Endothelial cell of umbilical vein (primary cell): ENCODE data around the gene RCOR1. TPM values are rescaled to one million over a fixed set of nuclear protein-coding genes. Genes with fewer than 3 reads are reported as not detected.

Experiments
- BruUV-seq: library from RNA; stranded (reverse); fragments of 400-500 nt; replicated peaks from 2 replicates; lab custom pipeline; 2021; lab: Mats Ljungman, UMichigan
- CTCF ChIA-PET: fragments of 300-600, 350-600 bp; sonication (Branson Sonifier 250); formaldehyde crosslinking; loops from one replicate; lab custom pipeline; 2021; ENCODE audit warnings: antibody characterized with exemption, inconsistent platforms; lab: Charles Lee
- POLR2A ChIA-PET: fragments of 300-600, 350-600 bp; sonication (Branson Sonifier 250); formaldehyde crosslinking; loops from one replicate; lab custom pipeline; 2021; ENCODE audit warnings: antibody characterized with exemption, inconsistent platforms; lab: Charles Lee
- DNase-seq: peaks from one replicate; pipeline ENCODE4 v3.0.0-alpha.2; 2011; ENCODE audit warnings: low read depth, low spot score
- FAIRE-seq: peaks from 2 replicates; lab custom pipeline; 2011; peaks lifted over from hg19 to GRCh38; lab: Jason Lieb, UNC
- H2AFZ ChIP-seq: 2 replicates; pipeline ENCODE4 v1.6.0; 2012; ENCODE audit warnings: low read depth, low read length, control low read depth, inconsistent platforms
- H3K27ac ChIP-seq: 2 replicates; pipeline ENCODE4 v1.5.1; 2011; ENCODE audit warnings: low read depth, mild to moderate bottlenecking, control low read depth, low read length, moderate library complexity; ENCODE audit not compliant: insufficient read depth
- H3K27me3 ChIP-seq, 2 experiments: 2 replicates each; pipeline versions ENCODE4 v1.6.0 to v1.6.1; 2011; ENCODE audit warnings: low read length in 2 of 2, mixed read lengths in 1 of 2; ENCODE audit not compliant: control insufficient read depth in 2 of 2, insufficient read depth in 2 of 2
- H3K36me3 ChIP-seq, 2 experiments: 2 replicates in 1 of 2; 3 replicates in 1 of 2; pipeline ENCODE4 v1.5.1; 2011; ENCODE audit warnings: low read length in 2 of 2, mild to moderate bottlenecking in 1 of 2, moderate library complexity in 1 of 2; ENCODE audit not compliant: control insufficient read depth in 2 of 2, insufficient read depth in 2 of 2; ENCODE audit errors: extremely low read depth in 1 of 2
- H3K4me1 ChIP-seq: 3 replicates; pipeline ENCODE4 v1.5.1; 2011; ENCODE audit warnings: mild to moderate bottlenecking, low read length; ENCODE audit not compliant: control insufficient read depth, insufficient read depth; ENCODE audit errors: extremely low read depth
- H3K4me2 ChIP-seq: 2 replicates; pipeline ENCODE4 v1.6.1; 2011; ENCODE audit warnings: low read length, control low read depth, mixed read lengths; ENCODE audit not compliant: insufficient read depth
- H3K4me3 ChIP-seq, 3 experiments: fragments of 200-600 bp in 1 of 3; sonication (generic), shearing (Covaris generic) in 1 of 3; replicated peaks in 1 of 3; 2 replicates each; pipeline ENCODE4 v1.5.1; 2011 to 2016; ENCODE audit warnings: control low read depth in 3 of 3, low read length in 3 of 3, mild to moderate bottlenecking in 2 of 3, inconsistent platforms in 1 of 3, low read depth in 1 of 3, moderate library complexity in 1 of 3; ENCODE audit not compliant: insufficient read depth in 1 of 3
- H3K79me2 ChIP-seq: 2 replicates; pipeline ENCODE4 v1.6.0; 2012; ENCODE audit warnings: low read length, inconsistent platforms; ENCODE audit not compliant: control insufficient read depth, insufficient read depth
- H3K9ac ChIP-seq: replicated peaks from 2 replicates; pipeline ENCODE3; 2011; ENCODE audit warnings: low read length, control low read depth; ENCODE audit not compliant: insufficient read depth; ENCODE audit errors: extremely low read depth
- H3K9me1 ChIP-seq: replicated peaks from 3 replicates; pipeline ENCODE4 v1.6.0; 2011; ENCODE audit warnings: mild to moderate bottlenecking, low read length; ENCODE audit not compliant: control insufficient read depth, insufficient read depth; ENCODE audit errors: extremely low read depth
- H3K9me3 ChIP-seq: replicated peaks from 2 replicates; pipeline ENCODE4 v1.5.1; 2012; ENCODE audit warnings: low read length, inconsistent platforms; ENCODE audit not compliant: control insufficient read depth, insufficient read depth
- H4K20me1 ChIP-seq: replicated peaks from 2 replicates; pipeline ENCODE3; 2011; ENCODE audit warnings: mild to moderate bottlenecking, low read length; ENCODE audit not compliant: control insufficient read depth, insufficient read depth; ENCODE audit errors: extremely low read depth
- CTCF ChIP-seq, 2 donors: IDR thresholded peaks; 1 replicate in 1 of 2; 2 replicates in 1 of 2; pipeline ENCODE4 v1.5.1; 2011; ENCODE audit warnings: low read length in 2 of 2, mild to moderate bottlenecking in 2 of 2, moderate library complexity in 2 of 2, control low read depth in 1 of 2, inconsistent platforms in 1 of 2, low read depth in 1 of 2; ENCODE audit not compliant: insufficient read depth in 1 of 2; ENCODE audit errors: extremely low read depth in 1 of 2
- EZH2 ChIP-seq: IDR thresholded peaks from 2 replicates; pipeline ENCODE4 v1.6.1; 2012; ENCODE audit warnings: borderline replicate concordance, low read depth, mild to moderate bottlenecking, moderate library complexity, low read length, inconsistent platforms; ENCODE audit not compliant: severe bottlenecking
- FOS ChIP-seq: IDR thresholded peaks from 2 replicates; pipeline ENCODE4 v1.6.1; 2011; ENCODE audit warnings: mild to moderate bottlenecking, low read length, moderate library complexity, borderline replicate concordance; ENCODE audit not compliant: insufficient read depth
- GATA2 ChIP-seq: IDR thresholded peaks from 2 replicates; pipeline ENCODE4 v1.7.0; 2011; ENCODE audit warnings: low read depth, mild to moderate bottlenecking, moderate library complexity, mixed read lengths, low read length; ENCODE audit not compliant: insufficient read length, insufficient read depth
- JUN ChIP-seq: IDR thresholded peaks from 2 replicates; pipeline ENCODE4 v1.6.1; 2011; ENCODE audit warnings: borderline replicate concordance, low read depth; ENCODE audit not compliant: insufficient read length, insufficient read depth
- MAX ChIP-seq: IDR thresholded peaks from 2 replicates; pipeline ENCODE4 v1.6.1; 2011; ENCODE audit not compliant: insufficient read depth, insufficient read length
- MYC ChIP-seq: IDR thresholded peaks from one replicate; pipeline ENCODE4 v1.6.1; 2011; ENCODE audit warnings: mild to moderate bottlenecking, low read depth, low read length
- POLR2A ChIP-seq: IDR thresholded peaks from 2 replicates; pipeline ENCODE4 v1.6.1; 2012; ENCODE audit warnings: low read depth, mild to moderate bottlenecking, control low read depth, low read length
- POLR2AphosphoS5 ChIP-seq: IDR thresholded peaks from 2 replicates; pipeline ENCODE4 v1.6.1; 2012; ENCODE audit warnings: low read depth, mild to moderate bottlenecking, control low read depth, low read length, moderate library complexity; ENCODE audit not compliant: insufficient read depth
- dilution Hi-C: fragments of 300-500 bp; cut with MboI; formaldehyde crosslinking; loops from one replicate; pipeline ENCODE4 v1.15.0; 2019; ENCODE audit warnings: low sequenced_read_pairs; ENCODE audit not compliant: extremely low pct_ligation_motif_present
- intact Hi-C: fragments of 100-400 bp; cut with micrococcal nuclease; formaldehyde crosslinking; loops from one replicate; pipeline ENCODE4 v1.10.0; 2022
- polyA plus RNA-seq, 4 experiments: library from polyadenylated mRNA; depleted of rRNA in 3 of 4; stranded (reverse) in 3 of 4; unstranded in 1 of 4; fragments of >200 nt; gene quantifications; 2 replicates each; pipeline versions ENCODE4 v1.2.1 to v1.2.3, GENCODE V29; 2011 to 2012; ENCODE audit warnings: missing spikeins in 1 of 4
- total RNA-seq: library from RNA; stranded (reverse); gene quantifications from 2 replicates; pipeline ENCODE4 v1.2.3, GENCODE V29; 2021

RCOR1 gene
- total and polyA plus RNA-seq, 2 donors (not counting 3 experiments of a cell fraction or from before 2014, with no cell fraction given), result 15.6 to 32.2 TPM

- Histone ChIP-seq H3K27me3 (no peaks in the 10 kb centered on the region), H3K9me1 (no peaks in the 10 kb centered on the region), H3K27ac (no peak overlapping the region), H3K4me2 (no peak overlapping the region), H3K36me3 (no peaks in the 10 kb centered on the region), H3K4me3 (no peak overlapping the region), H3K79me2 (peaks cover 37% of the 10 kb centered on the region), H2AFZ (no peak overlapping the region), H3K9me3 (no peaks in the 10 kb centered on the region), H4K20me1 (peaks cover 2% of the 10 kb centered on the region), H3K9ac (no peak overlapping the region), H3K4me1 (peaks cover under 1% of the 10 kb centered on the region)
- FAIRE-seq (no peak), DNase-seq (no peak)
- ChIA-PET POLR2A (no interaction called here), CTCF (interaction anchor here (0.9 to 1.1 kb wide), 2 partner anchors 9 to 97 kb away, joined by 3 read pairs; no protein-coding TSS in a partner anchor)
- dilution Hi-C loops (no loop called here), intact Hi-C loops (loop anchor here (2.0 kb wide), 1 partner anchor 253 kb away; no protein-coding TSS in a partner anchor)
- no TSS peak for BruUV-seq
- no peak for TF ChIP-seq EZH2
- no peak for TF ChIP-seq POLR2A
- no peak for TF ChIP-seq POLR2AphosphoS5
- no peak for TF ChIP-seq GATA2
- TF ChIP-seq MYC, result no peak
- no peak for TF ChIP-seq FOS
- TF ChIP-seq MAX, result no peak
- no peak for TF ChIP-seq JUN
- no peak for TF ChIP-seq CTCF (IDR thresholded peaks at IDR 0.05; ENCODE audit: extremely low read depth in 1 of 2, insufficient read depth in 1 of 2, low read depth in 1 of 2, low read length in 2 of 2)
Observed at GRCh38 chr14:102691763-102692162, 99.3 kb downstream of the RCOR1 start.
